Stomach (tissue), 9 donors: Measurements from ENCODE around the gene BTNL9. TPM values are rescaled to one million over a fixed set of nuclear protein-coding genes. Genes with fewer than 3 reads are reported as not detected.

Experiments used
- DNase-seq, 2 donors: peaks; one replicate each; pipeline versions ENCODE4 v3.0.0 to v3.0.0-alpha.2; 2013 to 2019
- H3K27ac ChIP-seq, 5 donors: fragments of 200-600 bp in 4 of 5; sonication (generic) in 4 of 5; one replicate each; pipeline ENCODE4 v1.5.1; 2013 to 2019; ENCODE audit warnings: mild to moderate bottlenecking in 1 of 5, moderate library complexity in 1 of 5
- H3K27me3 ChIP-seq, 3 donors: fragments of 200-600 bp; sonication (generic); one replicate each; pipeline ENCODE4 v1.5.1; 2017 to 2019; ENCODE audit warnings: mixed run types in 1 of 3
- H3K36me3 ChIP-seq, 4 donors: fragments of 200-600 bp; sonication (generic); 1 replicate in 3 of 4; 2 replicates in 1 of 4; pipeline ENCODE4 v1.5.1; 2016 to 2019
- H3K4me1 ChIP-seq, 4 donors: fragments of 200-600 bp; sonication (generic); one replicate each; pipeline ENCODE4 v1.5.1; 2016 to 2019
- H3K4me3 ChIP-seq, 4 donors: fragments of 200-600 bp; sonication (generic) in 3 of 4; one replicate each; pipeline ENCODE4 v1.5.1; 2016 to 2019; ENCODE audit warnings: mild to moderate bottlenecking in 1 of 4
- H3K9me3 ChIP-seq, 4 donors: fragments of 200-600 bp; sonication (generic); one replicate each; pipeline ENCODE4 v1.5.1; 2016 to 2019
- EP300 ChIP-seq: sonication (generic); formaldehyde crosslinking; IDR thresholded peaks from one replicate; pipeline ENCODE4 v1.6.1; 2017; ENCODE audit warnings: antibody characterized with exemption
- POLR2A ChIP-seq, 4 donors: fragments of 450-650 bp; IDR thresholded peaks; one replicate each; pipeline ENCODE4 v1.6.1; 2016; ENCODE audit warnings: antibody characterized with exemption in 4 of 4, control low read depth in 2 of 4, mild to moderate bottlenecking in 1 of 4, moderate library complexity in 1 of 4
- POLR2AphosphoS5 ChIP-seq, 3 donors: sonication (generic); formaldehyde crosslinking; IDR thresholded peaks; one replicate each; pipeline ENCODE4 v1.6.1; 2016; ENCODE audit warnings: antibody characterized with exemption in 3 of 3
- WGBS, 5 donors: extraction: QIAGEN DNeasy Blood & Tissue Kit in 3 of 5; methylation state at CpG; one replicate each; pipeline versions ENCODE4 v1.1.5 to v1.1.7; 2013 to 2018; 5-methylcytosine and 5-hydroxymethylcytosine counted together
- intact Hi-C: fragments of 100-400 bp; cut with DNase I; formaldehyde crosslinking; loops from one replicate; pipeline ENCODE4 v1.15.1; 2023; ENCODE audit warnings: low total_unique reads
- polyA plus RNA-seq, 3 donors: library from polyadenylated mRNA; stranded (reverse); fragments of 200-250 nt; gene quantifications; one replicate each; pipeline ENCODE4 v1.2.3, GENCODE V29; 2013
- total RNA-seq, 5 donors: library from RNA; depleted of rRNA; stranded (reverse); fragments of >200 nt; gene quantifications; one replicate each; pipeline versions ENCODE4 v1.1.0 to v1.2.3, GENCODE V29; 2014 to 2016
- TF ChIP-seq, protein P1 (sequence below), 7 experiments: fragments of 450-650 bp in 4 of 7; fragments of 200-600 bp in 3 of 7; sonication (generic) in 3 of 7; IDR thresholded peaks; one replicate each; pipeline ENCODE4 v1.5.1; 2016 to 2019; ENCODE audit warnings: antibody characterized with exemption in 7 of 7, control low read depth in 2 of 7, mild to moderate bottlenecking in 1 of 7
- donor health status: healthy with polysubstance abuse.
- donor health status: Bipolar disorder and iron deficiency.
- donor health status: healthy.

BTNL9 gene
- total and polyA plus RNA-seq, 8 donors, result 3.5 to 108 (median 10.7) TPM

DNA sequence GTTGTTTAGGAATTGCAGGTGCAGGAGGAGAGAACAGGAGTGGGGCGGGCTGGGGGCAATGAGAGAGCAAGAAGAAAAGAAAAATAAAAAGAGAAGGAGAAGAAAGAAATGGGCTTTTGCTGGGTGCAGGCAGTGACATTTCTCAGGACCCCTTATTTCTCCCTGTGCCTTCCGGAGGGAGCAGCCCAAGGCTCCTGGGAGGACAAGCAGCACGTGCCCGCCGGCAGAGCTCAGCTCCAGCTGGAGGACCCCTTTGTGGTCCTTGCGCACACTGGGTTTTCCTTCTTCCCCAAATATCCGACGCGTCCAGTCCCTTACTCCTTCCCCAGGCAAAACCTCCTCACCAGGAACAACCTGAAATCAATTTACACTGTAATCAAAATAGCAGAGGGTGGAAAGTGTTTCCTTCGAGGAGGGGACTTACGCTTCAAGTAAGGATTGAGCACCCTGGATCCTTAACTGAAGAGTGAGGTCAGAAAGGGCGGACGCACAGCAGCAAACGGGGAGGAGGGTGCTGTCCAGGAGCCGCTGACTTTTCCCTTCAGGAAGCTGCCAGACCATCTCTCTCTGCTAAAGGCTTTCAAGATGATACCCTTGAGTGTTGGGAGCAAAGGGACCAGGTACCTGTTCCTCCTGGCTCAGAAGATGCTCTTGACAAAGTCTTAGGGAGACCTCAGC is 2.1 kb downstream of the BTNL9 start:
- H3K27me3 ChIP-seq, result peaks cover 0 to 86% (median 21%) of the 10 kb centered on the region in 3 donors
- H3K36me3 ChIP-seq, result no peaks in the 10 kb centered on the region
- no peaks in the 10 kb centered on the region for H3K9me3 ChIP-seq
- intact Hi-C loops, result no loop called here
- H3K4me3 ChIP-seq, result peak overlapping the region in 2 of 4 donors; percentile 13 to 28
- no peaks in the 10 kb centered on the region for H3K4me1 ChIP-seq
- H3K27ac ChIP-seq, result peak overlapping the region in 3 of 5 donors; percentile 4 to 38 (median 8)
- no peak for DNase-seq
- 55 to 71% (median 63%) methylated on average over 15 of the region's 15 CpGs for WGBS, 5 donors
- TF ChIP-seq EP300, result no peak
- TF ChIP-seq POLR2AphosphoS5 (IDR thresholded peaks at IDR 0.05), result no peak
- TF ChIP-seq, protein P1, sequence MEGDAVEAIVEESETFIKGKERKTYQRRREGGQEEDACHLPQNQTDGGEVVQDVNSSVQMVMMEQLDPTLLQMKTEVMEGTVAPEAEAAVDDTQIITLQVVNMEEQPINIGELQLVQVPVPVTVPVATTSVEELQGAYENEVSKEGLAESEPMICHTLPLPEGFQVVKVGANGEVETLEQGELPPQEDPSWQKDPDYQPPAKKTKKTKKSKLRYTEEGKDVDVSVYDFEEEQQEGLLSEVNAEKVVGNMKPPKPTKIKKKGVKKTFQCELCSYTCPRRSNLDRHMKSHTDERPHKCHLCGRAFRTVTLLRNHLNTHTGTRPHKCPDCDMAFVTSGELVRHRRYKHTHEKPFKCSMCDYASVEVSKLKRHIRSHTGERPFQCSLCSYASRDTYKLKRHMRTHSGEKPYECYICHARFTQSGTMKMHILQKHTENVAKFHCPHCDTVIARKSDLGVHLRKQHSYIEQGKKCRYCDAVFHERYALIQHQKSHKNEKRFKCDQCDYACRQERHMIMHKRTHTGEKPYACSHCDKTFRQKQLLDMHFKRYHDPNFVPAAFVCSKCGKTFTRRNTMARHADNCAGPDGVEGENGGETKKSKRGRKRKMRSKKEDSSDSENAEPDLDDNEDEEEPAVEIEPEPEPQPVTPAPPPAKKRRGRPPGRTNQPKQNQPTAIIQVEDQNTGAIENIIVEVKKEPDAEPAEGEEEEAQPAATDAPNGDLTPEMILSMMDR (IDR thresholded peaks at IDR 0.05), result no peak
- TF ChIP-seq POLR2A (IDR thresholded peaks at IDR 0.05), result no peak

DNA sequence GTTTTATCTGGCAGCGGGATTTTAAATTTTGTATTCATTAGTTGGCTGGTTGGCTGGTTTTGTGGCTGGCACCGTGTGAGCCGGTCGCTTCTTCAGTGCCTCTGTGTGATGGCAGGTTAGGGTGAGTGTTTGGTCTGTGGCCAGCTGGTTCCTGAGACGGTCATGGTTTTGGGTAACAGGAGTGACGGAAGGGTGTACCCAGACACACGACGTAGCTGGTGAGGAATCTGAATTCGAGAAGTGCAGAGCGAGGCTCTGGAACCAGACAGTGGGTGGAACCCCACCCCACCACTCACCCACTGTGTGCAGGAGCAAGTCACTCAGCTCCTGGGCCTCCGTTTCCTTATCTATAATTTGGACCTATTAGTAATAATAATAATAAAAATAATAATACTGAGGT is 2.7 kb downstream of the BTNL9 start:
- H3K27ac ChIP-seq, result peak overlapping the region in 3 of 5 donors; percentile 4 to 38 (median 8)
- peak overlapping the region in 2 of 4 donors; percentile 4 to 28 for H3K4me3 ChIP-seq
- H3K36me3 ChIP-seq, result no peaks in the 10 kb centered on the region
- DNase-seq, result no peak
- peaks cover 0 to 86% (median 18%) of the 10 kb centered on the region in 3 donors for H3K27me3 ChIP-seq
- H3K4me1 ChIP-seq, result no peaks in the 10 kb centered on the region
- TF ChIP-seq, protein P1 (IDR thresholded peaks at IDR 0.05), result no peak
- TF ChIP-seq EP300, result no peak
- TF ChIP-seq POLR2A (IDR thresholded peaks at IDR 0.05), result no peak
- no peaks in the 10 kb centered on the region for H3K9me3 ChIP-seq
- WGBS, 5 donors, result 70 to 78% (median 74%) methylated on average over 11 of the region's 11 CpGs
- intact Hi-C loops, result no loop called here

- Histone ChIP-seq H3K36me3 (no peaks in the 10 kb centered on the region), H3K27ac (peak overlapping the region in 4 of 5 donors; percentile 33 to 54 (median 47)), H3K9me3 (no peaks in the 10 kb centered on the region), H3K4me1 (no peaks in the 10 kb centered on the region), H3K27me3 (peaks cover 0 to 89% (median 25%) of the 10 kb centered on the region in 3 donors), H3K4me3 (no peak overlapping the region)
- intact Hi-C loops, result no loop called here
- 58 to 73% (median 66%) methylated on average over 12 of the region's 12 CpGs for WGBS, 5 donors
- TF ChIP-seq POLR2A (IDR thresholded peaks at IDR 0.05) (no peak), POLR2AphosphoS5 (IDR thresholded peaks at IDR 0.05) (no peak), EP300 (no peak)
- TF ChIP-seq, protein P1 (IDR thresholded peaks at IDR 0.05), result no peak
- no peak for DNase-seq
These were observed 3.4 kb downstream of the BTNL9 start for GRCh38 chr5:181043285-181044092.

- Histone ChIP-seq H3K27ac (peak overlapping the region in 4 of 5 donors; percentile 33 to 54 (median 47)), H3K36me3 (no peaks in the 10 kb centered on the region), H3K9me3 (no peaks in the 10 kb centered on the region), H3K4me1 (no peaks in the 10 kb centered on the region), H3K27me3 (peaks cover 0 to 86% (median 25%) of the 10 kb centered on the region in 3 donors), H3K4me3 (peak overlapping the region in 1 of 4 donors; percentile 13)
- 77 to 85% (median 80%) methylated on average over 10 of the region's 10 CpGs for WGBS, 5 donors
- intact Hi-C loops, result no loop called here
- no peak for DNase-seq
- TF ChIP-seq EP300 (no peak), POLR2AphosphoS5 (IDR thresholded peaks at IDR 0.05) (no peak), POLR2A (IDR thresholded peaks at IDR 0.05) (no peak)
- TF ChIP-seq, protein P1 (IDR thresholded peaks at IDR 0.05), result no peak
These were observed 4.1 kb downstream of the BTNL9 start for GRCh38 chr5:181044093-181044599.
